HCT116 (cell line): ENCODE results near the gene NEDD4. TPM values are rescaled to one million over a fixed set of nuclear protein-coding genes. Genes with fewer than 3 reads are reported as not detected.

Experiments
- ATAC-seq: fragments of 200-7000 bp; cut with Tn5 transposase; 2 replicates; pipeline ENCODE4 v1.9.1; 2020; ENCODE audit warnings: mild to moderate bottlenecking, moderate library complexity
- BruUV-seq: library from RNA; stranded (reverse); fragments of 400-500 nt; replicated peaks from 2 replicates; lab custom pipeline; 2021; lab: Mats Ljungman, UMichigan
- CTCF ChIA-PET: fragments of 300-600 bp; sonication (Branson Sonifier 250); formaldehyde crosslinking; loops from one replicate; lab custom pipeline; 2021; ENCODE audit warnings: antibody characterized with exemption; lab: Charles Lee
- POLR2A ChIA-PET: fragments of 300-600, 350-600 bp; sonication (Branson Sonifier 250); formaldehyde crosslinking; loops from one replicate; lab custom pipeline; 2021; ENCODE audit warnings: antibody characterized with exemption; lab: Charles Lee
- RAD21 ChIA-PET, 2 experiments: fragments of 300-600 bp; sonication (Branson Sonifier 250); formaldehyde crosslinking; loops; one replicate each; lab custom pipeline; 2023; ENCODE audit warnings: low total read pairs in 2 of 2; ENCODE audit not compliant: uncharacterized antibody in 2 of 2, unreplicated experiment in 2 of 2, low non-redundant PET in 1 of 2; lab: Charles Lee
- DNase-seq: peaks from one replicate; pipeline ENCODE4 v3.0.0-alpha.2; 2010; ENCODE audit warnings: low read depth, low spot score
- H2AFZ ChIP-seq: fragments of 200-600 bp; shearing (Covaris generic), sonication (generic); 2 replicates; pipeline ENCODE4 v1.6.1; 2017; ENCODE audit warnings: low read depth, mixed run types, mixed read lengths, antibody characterized with exemption, low read length; ENCODE audit not compliant: poor library complexity, severe bottlenecking
- H3K27ac ChIP-seq: 2 replicates; pipeline ENCODE4 v1.5.1; 2012; ENCODE audit warnings: low read depth, low read length
- H3K27me3 ChIP-seq: fragments of 200-600 bp; sonication (generic); 2 replicates; pipeline ENCODE4 v1.6.1; 2016; ENCODE audit warnings: mixed run types, low read length, mixed read lengths; ENCODE audit not compliant: insufficient read depth
- H3K36me3 ChIP-seq, 2 experiments: fragments of 200-500 bp in 1 of 2; fragments of 200-600 bp in 1 of 2; sonication (Bioruptor generic) in 1 of 2; sonication (generic) in 1 of 2; 2 replicates each; pipeline versions ENCODE4 v1.5.1 to v1.6.1; 2014 to 2016; ENCODE audit warnings: low read length in 2 of 2, inconsistent platforms in 1 of 2, mixed read lengths in 1 of 2, mixed run types in 1 of 2; ENCODE audit not compliant: insufficient read depth in 2 of 2, control insufficient read depth in 1 of 2
- H3K4me1 ChIP-seq, 2 experiments: fragments of 200-600 bp in 1 of 2; sonication (generic) in 1 of 2; 2 replicates each; pipeline versions ENCODE4 v1.5.1 to v1.6.1; 2012 to 2017; ENCODE audit warnings: low read length in 2 of 2, inconsistent platforms in 1 of 2, mild to moderate bottlenecking in 1 of 2, mixed read lengths in 1 of 2, mixed run types in 1 of 2, moderate library complexity in 1 of 2; ENCODE audit not compliant: insufficient read depth in 2 of 2, control insufficient read depth in 1 of 2
- H3K4me2 ChIP-seq: fragments of 200-600 bp; sonication (generic); 2 replicates; pipeline ENCODE4 v1.6.1; 2017; ENCODE audit warnings: mixed run types, low read length, mixed read lengths
- H3K4me3 ChIP-seq, 2 experiments: fragments of 200-600 bp in 1 of 2; sonication (generic) in 1 of 2; replicated peaks in 1 of 2; 2 replicates each; pipeline ENCODE4 v1.5.1; 2011 to 2016; ENCODE audit warnings: low read length in 2 of 2, control low read depth in 1 of 2, low read depth in 1 of 2, mild to moderate bottlenecking in 1 of 2, mixed read lengths in 1 of 2, mixed run types in 1 of 2
- H3K79me2 ChIP-seq: fragments of 200-600 bp; sonication (generic); 2 replicates; pipeline ENCODE4 v1.6.1; 2017; ENCODE audit warnings: mild to moderate bottlenecking, mixed run types, low read length, moderate library complexity, mixed read lengths; ENCODE audit not compliant: insufficient read depth
- H3K9ac ChIP-seq: fragments of 200-600 bp; sonication (generic); 2 replicates; pipeline ENCODE4 v1.6.1; 2016; ENCODE audit warnings: low read length, mixed read lengths
- H3K9me2 ChIP-seq: fragments of 200-600 bp; sonication (generic), shearing (Covaris generic); 2 replicates; pipeline ENCODE4 v1.6.1; 2017; ENCODE audit warnings: mixed run types, mild to moderate bottlenecking, moderate library complexity; ENCODE audit not compliant: insufficient read depth
- H3K9me3 ChIP-seq, 2 experiments: fragments of 200-500 bp in 1 of 2; fragments of 200-600 bp in 1 of 2; sonication (Bioruptor generic) in 1 of 2; sonication (generic) in 1 of 2; 2 replicates each; pipeline ENCODE4 v1.6.1; 2014 to 2017; ENCODE audit warnings: low read length in 2 of 2, mixed read lengths in 2 of 2, inconsistent platforms in 1 of 2, low read depth in 1 of 2, mild to moderate bottlenecking in 1 of 2, mixed run types in 1 of 2, moderate library complexity in 1 of 2; ENCODE audit not compliant: control insufficient read depth in 1 of 2, insufficient read depth in 1 of 2
- H4K20me1 ChIP-seq: fragments of 200-600 bp; sonication (generic), shearing (Covaris generic); 2 replicates; pipeline ENCODE4 v1.6.1; 2017; ENCODE audit warnings: mixed run types, mild to moderate bottlenecking, moderate library complexity; ENCODE audit not compliant: insufficient read depth
- EZH2phosphoT487 ChIP-seq: fragments of 200-600 bp; IDR thresholded peaks from 2 replicates; pipeline ENCODE4 v1.6.1; 2018; ENCODE audit warnings: antibody characterized with exemption, borderline replicate concordance
- RAD21 ChIP-seq: IDR thresholded peaks from 2 replicates; pipeline ENCODE4 v1.6.1; 2012; ENCODE audit warnings: low read depth, mild to moderate bottlenecking
- SIN3A ChIP-seq: IDR thresholded peaks from 2 replicates; pipeline ENCODE4 v1.6.1; 2012; ENCODE audit warnings: low read depth
- SRF ChIP-seq: IDR thresholded peaks from 2 replicates; pipeline ENCODE4 v1.6.1; 2012; ENCODE audit warnings: low read depth
- TCF7L2 ChIP-seq: IDR thresholded peaks from 2 replicates; pipeline ENCODE4 v1.7.0; 2011; ENCODE audit warnings: borderline replicate concordance, inconsistent platforms; ENCODE audit not compliant: insufficient read depth, insufficient read length; ENCODE audit errors: extremely low read depth
- intact Hi-C: fragments of 100-400 bp; cut with micrococcal nuclease; formaldehyde crosslinking; loops from 2 replicates; pipeline ENCODE4 v1.10.0; 2022
- total RNA-seq: library from RNA; stranded (reverse); gene quantifications from one replicate; pipeline ENCODE4 v1.2.1, GENCODE V29; 2021; ENCODE audit not compliant: unreplicated experiment
- TF ChIP-seq, protein P1 (sequence below), 3 experiments: fragments of 200-600 bp in 1 of 3; sonication (generic) in 1 of 3; IDR thresholded peaks in 2 of 3; conservative IDR thresholded peaks in 1 of 3; 2 replicates each; pipeline ENCODE4 v1.5.1; 2012 to 2017; ENCODE audit warnings: low read depth in 2 of 3, low read length in 2 of 3, antibody characterized with exemption in 1 of 3, borderline replicate concordance in 1 of 3, control low read depth in 1 of 3, mild to moderate bottlenecking in 1 of 3, mixed read lengths in 1 of 3, mixed run types in 1 of 3, moderate library complexity in 1 of 3; ENCODE audit not compliant: insufficient read depth in 1 of 3
- TF ChIP-seq, protein P2 (sequence below): IDR thresholded peaks from 2 replicates; pipeline ENCODE4 v1.6.1; 2011; ENCODE audit warnings: mild to moderate bottlenecking, low read length, moderate library complexity; ENCODE audit not compliant: insufficient replicate concordance; ENCODE audit errors: extremely low read depth

NEDD4 gene
- total RNA-seq, 1 experiment from 2014 or later: 13.7 TPM

DNA sequence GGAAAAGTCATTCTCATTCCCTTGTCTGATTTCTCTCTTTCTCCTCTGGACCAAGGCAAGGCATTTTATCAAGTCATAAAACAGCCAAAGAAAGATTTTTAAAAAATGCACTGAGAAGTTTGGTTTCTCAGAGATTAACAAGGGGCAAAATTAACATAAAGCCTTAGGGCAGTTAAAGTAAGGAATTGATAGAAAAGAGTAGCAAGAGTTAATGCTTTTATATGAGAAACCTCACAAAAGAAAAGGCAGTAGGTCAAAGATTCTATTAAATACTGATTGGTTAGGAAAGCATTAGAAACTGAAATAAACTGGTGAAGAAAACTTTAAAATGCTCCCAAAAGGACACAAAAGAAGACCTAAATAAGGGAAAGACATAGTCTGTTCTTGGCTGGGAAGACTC, 129.5 kb downstream of the NEDD4 start:
- Histone ChIP-seq H3K4me2 (no peak overlapping the region), H3K9me2 (no peaks in the 10 kb centered on the region), H3K9ac (no peak overlapping the region), H2AFZ (no peak overlapping the region), H3K27ac (no peak overlapping the region), H3K9me3 (no peaks in the 10 kb centered on the region), H3K79me2 (no peaks in the 10 kb centered on the region), H3K27me3 (no peaks in the 10 kb centered on the region), H3K4me1 (no peaks in the 10 kb centered on the region), H3K4me3 (no peak overlapping the region), H4K20me1 (no peaks in the 10 kb centered on the region; the same call in 1 of the 2 replicates), H3K36me3 (no peaks in the 10 kb centered on the region)
- BruUV-seq: no TSS peak
- intact Hi-C loops: no loop called here
- RAD21 ChIA-PET: no interaction called here
- TF ChIP-seq TCF7L2 (no peak), EZH2phosphoT487 (no peak), SRF (no peak)
- CTCF ChIA-PET: no interaction called here
- DNase-seq (no peak), ATAC-seq (no peak)
- POLR2A ChIA-PET: no interaction called here

DNA sequence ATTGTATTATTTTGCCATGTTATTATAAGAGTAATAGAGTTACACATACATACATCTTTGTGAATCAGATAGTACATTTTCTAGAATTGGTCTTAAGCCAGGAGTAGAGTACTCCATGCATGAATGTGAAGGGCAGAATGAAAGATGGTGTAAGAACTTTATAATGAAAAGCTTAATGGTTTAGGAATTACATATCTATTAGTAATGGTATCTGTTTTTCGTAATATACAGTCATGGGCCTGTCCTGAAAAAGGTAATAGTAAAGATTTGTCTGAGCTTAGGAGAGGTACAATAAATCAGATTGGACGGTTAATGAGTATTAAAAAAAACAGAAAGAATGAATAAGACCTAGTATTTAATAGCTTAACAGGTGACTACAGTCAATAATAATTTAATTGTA, 132.3 kb downstream of the NEDD4 start:
- no TSS peak for BruUV-seq
- Histone ChIP-seq H4K20me1 (no peaks in the 10 kb centered on the region; the same call in 1 of the 2 replicates), H3K27me3 (no peaks in the 10 kb centered on the region), H3K36me3 (no peaks in the 10 kb centered on the region), H2AFZ (no peak overlapping the region), H3K79me2 (no peaks in the 10 kb centered on the region), H3K4me1 (no peaks in the 10 kb centered on the region), H3K9me3 (no peaks in the 10 kb centered on the region), H3K9ac (no peak overlapping the region), H3K4me3 (no peak overlapping the region), H3K9me2 (no peaks in the 10 kb centered on the region), H3K4me2 (no peak overlapping the region), H3K27ac (no peak overlapping the region)
- no peak for ATAC-seq
- intact Hi-C loops: no loop called here
- POLR2A ChIA-PET: no interaction called here
- TF ChIP-seq SIN3A: no peak
- TF ChIP-seq, protein P1, sequence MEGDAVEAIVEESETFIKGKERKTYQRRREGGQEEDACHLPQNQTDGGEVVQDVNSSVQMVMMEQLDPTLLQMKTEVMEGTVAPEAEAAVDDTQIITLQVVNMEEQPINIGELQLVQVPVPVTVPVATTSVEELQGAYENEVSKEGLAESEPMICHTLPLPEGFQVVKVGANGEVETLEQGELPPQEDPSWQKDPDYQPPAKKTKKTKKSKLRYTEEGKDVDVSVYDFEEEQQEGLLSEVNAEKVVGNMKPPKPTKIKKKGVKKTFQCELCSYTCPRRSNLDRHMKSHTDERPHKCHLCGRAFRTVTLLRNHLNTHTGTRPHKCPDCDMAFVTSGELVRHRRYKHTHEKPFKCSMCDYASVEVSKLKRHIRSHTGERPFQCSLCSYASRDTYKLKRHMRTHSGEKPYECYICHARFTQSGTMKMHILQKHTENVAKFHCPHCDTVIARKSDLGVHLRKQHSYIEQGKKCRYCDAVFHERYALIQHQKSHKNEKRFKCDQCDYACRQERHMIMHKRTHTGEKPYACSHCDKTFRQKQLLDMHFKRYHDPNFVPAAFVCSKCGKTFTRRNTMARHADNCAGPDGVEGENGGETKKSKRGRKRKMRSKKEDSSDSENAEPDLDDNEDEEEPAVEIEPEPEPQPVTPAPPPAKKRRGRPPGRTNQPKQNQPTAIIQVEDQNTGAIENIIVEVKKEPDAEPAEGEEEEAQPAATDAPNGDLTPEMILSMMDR (IDR thresholded peaks at IDR 0.05 in 2 of 3, conservative IDR thresholded peaks at IDR 0.05 in 1 of 3; ENCODE audit: borderline replicate concordance in 1 of 3, insufficient read depth in 1 of 3, low read depth in 2 of 3, low read length in 2 of 3): no peak
- TF ChIP-seq, protein P2, sequence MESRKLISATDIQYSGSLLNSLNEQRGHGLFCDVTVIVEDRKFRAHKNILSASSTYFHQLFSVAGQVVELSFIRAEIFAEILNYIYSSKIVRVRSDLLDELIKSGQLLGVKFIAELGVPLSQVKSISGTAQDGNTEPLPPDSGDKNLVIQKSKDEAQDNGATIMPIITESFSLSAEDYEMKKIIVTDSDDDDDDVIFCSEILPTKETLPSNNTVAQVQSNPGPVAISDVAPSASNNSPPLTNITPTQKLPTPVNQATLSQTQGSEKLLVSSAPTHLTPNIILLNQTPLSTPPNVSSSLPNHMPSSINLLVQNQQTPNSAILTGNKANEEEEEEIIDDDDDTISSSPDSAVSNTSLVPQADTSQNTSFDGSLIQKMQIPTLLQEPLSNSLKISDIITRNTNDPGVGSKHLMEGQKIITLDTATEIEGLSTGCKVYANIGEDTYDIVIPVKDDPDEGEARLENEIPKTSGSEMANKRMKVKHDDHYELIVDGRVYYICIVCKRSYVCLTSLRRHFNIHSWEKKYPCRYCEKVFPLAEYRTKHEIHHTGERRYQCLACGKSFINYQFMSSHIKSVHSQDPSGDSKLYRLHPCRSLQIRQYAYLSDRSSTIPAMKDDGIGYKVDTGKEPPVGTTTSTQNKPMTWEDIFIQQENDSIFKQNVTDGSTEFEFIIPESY: no peak
- no peak for TF ChIP-seq SRF
- no peak for TF ChIP-seq RAD21
- CTCF ChIA-PET: no interaction called here
- no peak for DNase-seq
- RAD21 ChIA-PET: no interaction called here
